ENCODE measurements around the gene PKD1L1.

DNA sequence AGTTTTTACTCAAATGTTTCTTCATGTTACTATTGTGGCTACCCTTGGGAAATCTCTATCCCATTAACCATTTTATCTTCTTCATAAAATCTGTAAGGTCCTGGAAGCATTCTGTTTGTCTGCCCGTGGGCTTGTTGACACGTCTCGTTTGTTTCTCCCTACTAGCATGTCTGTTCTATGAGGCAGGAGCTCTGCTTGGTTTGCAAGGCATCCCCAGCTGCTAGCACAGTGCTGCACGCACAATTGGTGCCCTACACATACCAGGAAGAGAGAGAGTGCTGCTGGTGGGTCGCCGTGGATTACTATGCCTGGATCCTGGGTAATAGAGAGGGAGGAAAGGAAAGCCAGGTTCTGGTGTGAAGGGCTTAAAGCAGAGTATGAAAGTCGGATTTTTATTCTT lies 200.2 kb downstream of the PKD1L1 start:
- TF ChIP-seq POLR2A (IDR thresholded peaks at IDR 0.05) (no peak), CTCF (IDR thresholded peaks at IDR 0.05) (no peak)
